H1 (cell line): ENCODE measurements around the gene NDUFAF8. TPM values are rescaled to one million over a fixed set of nuclear protein-coding genes. Genes with fewer than 3 reads are reported as not detected.

Experiments
- CTCF ChIA-PET: fragments of 300-600 bp; sonication (Branson Sonifier 250); formaldehyde crosslinking; loops from one replicate; lab custom pipeline; 2021; ENCODE audit not compliant: partially characterized antibody; lab: Charles Lee
- POLR2A ChIA-PET: fragments of 300-600 bp; sonication (Branson Sonifier 250); formaldehyde crosslinking; loops from one replicate; lab custom pipeline; 2021; ENCODE audit warnings: inconsistent platforms; ENCODE audit not compliant: partially characterized antibody; lab: Charles Lee
- DNase-seq, 2 experiments: peaks; one replicate each; pipeline versions ENCODE4 v3.0.0 to v3.0.0-alpha.2; 2010 to 2022; ENCODE audit warnings: low spot score in 2 of 2, low read depth in 1 of 2, mixed read lengths in 1 of 2
- FAIRE-seq: peaks from 2 replicates; lab custom pipeline; 2011; peaks lifted over from hg19 to GRCh38; lab: Jason Lieb, UNC
- H2AFZ ChIP-seq: 2 replicates; pipeline ENCODE4 v1.8.1; 2012; ENCODE audit warnings: low read length, inconsistent platforms
- H2AK5ac ChIP-seq: 2 replicates; pipeline ENCODE4 v1.6.1; 2013; ENCODE audit warnings: low read depth, low read length
- H2BK120ac ChIP-seq: replicated peaks from 2 replicates; pipeline ENCODE3; 2013; ENCODE audit warnings: low read depth, low read length, inconsistent platforms
- H2BK12ac ChIP-seq: 2 replicates; pipeline ENCODE4 v1.6.1; 2013; ENCODE audit warnings: low read depth, low read length
- H2BK15ac ChIP-seq: 2 replicates; pipeline ENCODE4 v1.6.1; 2013; ENCODE audit warnings: low read length
- H2BK20ac ChIP-seq: 2 replicates; pipeline ENCODE4 v1.6.1; 2013; ENCODE audit warnings: low read length
- H2BK5ac ChIP-seq: 2 replicates; pipeline ENCODE4 v1.6.1; 2013; ENCODE audit warnings: low read depth, low read length
- H3K14ac ChIP-seq: 2 replicates; pipeline ENCODE4 v1.6.1; 2013; ENCODE audit warnings: inconsistent platforms; ENCODE audit not compliant: insufficient read length
- H3K18ac ChIP-seq: 2 replicates; pipeline ENCODE4 v1.6.1; 2013; ENCODE audit warnings: low read length; ENCODE audit errors: extremely low read depth
- H3K23ac ChIP-seq: 2 replicates; pipeline ENCODE4 v1.6.1; 2013; ENCODE audit warnings: inconsistent platforms; ENCODE audit not compliant: insufficient read length
- H3K23me2 ChIP-seq: 2 replicates; pipeline ENCODE4 v1.6.1; 2013; ENCODE audit warnings: low read depth, low read length
- H3K27ac ChIP-seq: 2 replicates; pipeline ENCODE4 v1.6.1; 2011; ENCODE audit warnings: low read depth, low read length, inconsistent platforms
- H3K27me3 ChIP-seq, 4 experiments: replicated peaks in 1 of 4; 1 replicate in 1 of 4; 2 replicates in 3 of 4; pipeline versions ENCODE4 v1.6.1 to v1.8.1; 2011 to 2013; ENCODE audit warnings: low read length in 3 of 4, mild to moderate bottlenecking in 3 of 4, inconsistent platforms in 2 of 4, mixed read lengths in 2 of 4, moderate library complexity in 1 of 4; ENCODE audit not compliant: control insufficient read depth in 3 of 4, insufficient read depth in 3 of 4; ENCODE audit errors: extremely low read depth in 1 of 4
- H3K36me3 ChIP-seq, 4 experiments: 2 replicates each; pipeline versions ENCODE4 v1.6.1 to v1.8.1; 2011 to 2013; ENCODE audit warnings: mild to moderate bottlenecking in 4 of 4, low read length in 3 of 4, moderate library complexity in 2 of 4, control low read depth in 1 of 4, inconsistent platforms in 1 of 4; ENCODE audit not compliant: insufficient read depth in 4 of 4, control insufficient read depth in 2 of 4
- H3K4ac ChIP-seq: replicated peaks from 2 replicates; pipeline ENCODE3; 2013; ENCODE audit warnings: low read length, low read depth, mixed read lengths, inconsistent platforms; ENCODE audit not compliant: insufficient read length
- H3K4me1 ChIP-seq, 4 experiments: replicated peaks in 1 of 4; 1 replicate in 1 of 4; 2 replicates in 3 of 4; pipeline versions ENCODE4 v1.6.1 to v1.8.1; 2011 to 2013; ENCODE audit warnings: low read length in 3 of 4, inconsistent platforms in 2 of 4, mixed read lengths in 1 of 4; ENCODE audit not compliant: insufficient read depth in 4 of 4, control insufficient read depth in 3 of 4
- H3K4me2 ChIP-seq, 2 experiments: 2 replicates each; pipeline versions ENCODE4 v1.6.1 to v1.8.1; 2011 to 2013; ENCODE audit warnings: low read depth in 2 of 2, low read length in 2 of 2, control low read depth in 1 of 2, inconsistent platforms in 1 of 2, mild to moderate bottlenecking in 1 of 2; ENCODE audit not compliant: insufficient read depth in 1 of 2
- H3K4me3 ChIP-seq, 4 experiments: fragments of 200-600, 300-600 bp in 1 of 4; sonication (generic), shearing (Covaris generic), sonication (Bioruptor Twin) in 1 of 4; 2 replicates each; pipeline versions ENCODE4 v1.5.1 to v1.8.1; 2011 to 2016; ENCODE audit warnings: low read length in 4 of 4, low read depth in 3 of 4, control low read depth in 2 of 4, inconsistent platforms in 2 of 4, mild to moderate bottlenecking in 2 of 4, mixed read lengths in 1 of 4, moderate library complexity in 1 of 4; ENCODE audit not compliant: insufficient read depth in 2 of 4; ENCODE audit errors: extremely low read depth in 1 of 4
- H3K56ac ChIP-seq: replicated peaks from 2 replicates; pipeline ENCODE3; 2013; ENCODE audit warnings: low read depth, mild to moderate bottlenecking, mixed read lengths, low read length, inconsistent platforms; ENCODE audit not compliant: insufficient read length
- H3K79me1 ChIP-seq: 2 replicates; pipeline ENCODE4 v1.6.1; 2013; ENCODE audit warnings: low read depth, low read length, control low read depth
- H3K79me2 ChIP-seq, 2 experiments: 2 replicates each; pipeline versions ENCODE4 v1.6.1 to v1.8.1; 2012 to 2013; ENCODE audit warnings: low read length in 2 of 2, mild to moderate bottlenecking in 2 of 2, inconsistent platforms in 1 of 2; ENCODE audit not compliant: insufficient read depth in 2 of 2, control insufficient read depth in 1 of 2
- H3K9ac ChIP-seq, 4 experiments: replicated peaks in 1 of 4; 1 replicate in 1 of 4; 2 replicates in 3 of 4; pipeline versions ENCODE4 v1.6.1 to v1.8.1; 2011 to 2013; ENCODE audit warnings: low read depth in 3 of 4, low read length in 3 of 4, control low read depth in 2 of 4, mild to moderate bottlenecking in 2 of 4, moderate library complexity in 2 of 4, inconsistent platforms in 1 of 4; ENCODE audit errors: extremely low read depth in 1 of 4
- H3K9me3 ChIP-seq, 2 experiments: 2 replicates each; pipeline versions ENCODE4 v1.6.1 to v1.8.1; 2012 to 2013; ENCODE audit warnings: mild to moderate bottlenecking in 2 of 2, moderate library complexity in 2 of 2, control low read depth in 1 of 2, inconsistent platforms in 1 of 2, low read depth in 1 of 2, low read length in 1 of 2, mixed read lengths in 1 of 2; ENCODE audit not compliant: insufficient read depth in 2 of 2
- H4K20me1 ChIP-seq, 2 experiments: replicated peaks in 1 of 2; 2 replicates each; pipeline versions ENCODE3 to v1.8.1; 2011 to 2013; ENCODE audit warnings: inconsistent platforms in 2 of 2, low read length in 2 of 2, mild to moderate bottlenecking in 1 of 2; ENCODE audit not compliant: insufficient read depth in 2 of 2, control insufficient read depth in 1 of 2
- H4K5ac ChIP-seq: 2 replicates; pipeline ENCODE4 v1.6.1; 2013; ENCODE audit warnings: low read length, low read depth, mixed read lengths, inconsistent platforms; ENCODE audit not compliant: insufficient read length
- H4K8ac ChIP-seq: 2 replicates; pipeline ENCODE4 v1.8.0; 2013; ENCODE audit warnings: mild to moderate bottlenecking, moderate library complexity, low read length, inconsistent platforms; ENCODE audit not compliant: insufficient read depth; ENCODE audit errors: extremely low read depth
- H4K91ac ChIP-seq: replicated peaks from 2 replicates; pipeline ENCODE3; 2013; ENCODE audit warnings: low read length, mixed read lengths, inconsistent platforms; ENCODE audit not compliant: insufficient read length
- CREB1 ChIP-seq: IDR thresholded peaks from 2 replicates; pipeline ENCODE4 v1.6.1; 2012; ENCODE audit warnings: inconsistent platforms
- HDAC2 ChIP-seq, 2 experiments: fragments of 300-600 bp in 1 of 2; sonication (generic) in 1 of 2; IDR thresholded peaks; 2 replicates each; pipeline ENCODE4 v1.6.1; 2011 to 2012; ENCODE audit warnings: low read depth in 2 of 2, low read length in 2 of 2, mild to moderate bottlenecking in 2 of 2, moderate library complexity in 2 of 2, borderline replicate concordance in 1 of 2, inconsistent platforms in 1 of 2
- POU5F1 ChIP-seq: IDR thresholded peaks from 2 replicates; pipeline ENCODE4 v1.6.1; 2011; ENCODE audit warnings: low read depth, mild to moderate bottlenecking, low read length, moderate library complexity
- RBBP5 ChIP-seq: IDR thresholded peaks from 2 replicates; pipeline ENCODE4 v1.7.1; 2012; ENCODE audit warnings: low read depth, mild to moderate bottlenecking, inconsistent platforms, low read length, moderate library complexity, borderline replicate concordance
- RFX5 ChIP-seq: IDR thresholded peaks from 2 replicates; pipeline ENCODE4 v1.6.1; 2011; ENCODE audit warnings: low read depth, low read length, improper control_type of control experiment, borderline replicate concordance
- RXRA ChIP-seq: IDR thresholded peaks from 2 replicates; pipeline ENCODE4 v1.6.1; 2011; ENCODE audit warnings: low read depth, mild to moderate bottlenecking, low read length, moderate library complexity; ENCODE audit not compliant: insufficient read depth
- SP1 ChIP-seq: IDR thresholded peaks from 2 replicates; pipeline ENCODE4 v1.6.1; 2011; ENCODE audit warnings: low read depth, low read length
- SRF ChIP-seq: IDR thresholded peaks from 2 replicates; pipeline ENCODE4 v1.6.1; 2011; ENCODE audit warnings: mild to moderate bottlenecking, low read depth, low read length, moderate library complexity
- TEAD4 ChIP-seq: IDR thresholded peaks from 2 replicates; pipeline ENCODE4 v1.6.1; 2012; ENCODE audit warnings: low read depth, low read length, inconsistent platforms, mixed read lengths
- USF2 ChIP-seq: IDR thresholded peaks from 2 replicates; pipeline ENCODE4 v1.6.1; 2011; ENCODE audit warnings: low read length, improper control_type of control experiment
- WGBS, 2 experiments: shearing (Covaris generic) in 1 of 2; methylation state at CpG; one replicate each; pipeline versions ENCODE4 v1.1.6 to v1.1.7; 2013 to 2015; ENCODE audit warnings: low lambda C conversion rate in 2 of 2, mixed read lengths in 2 of 2, inconsistent platforms in 1 of 2, low coverage in 1 of 2, missing lambda C conversion rate in 1 of 2; ENCODE audit not compliant: insufficient replicate concordance in 2 of 2, insufficient coverage in 1 of 2, insufficient read length in 1 of 2; ENCODE audit errors: extremely low coverage in 1 of 2, missing lambda C conversion rate in 1 of 2; 5-methylcytosine and 5-hydroxymethylcytosine counted together
- polyA plus RNA-seq, 7 experiments: library from polyadenylated mRNA; depleted of rRNA in 3 of 7; stranded (reverse) in 5 of 7; unstranded in 2 of 7; fragments of >200 nt in 5 of 7; fragments of 200-250 nt in 2 of 7; gene quantifications; 1 replicate in 5 of 7; 2 replicates in 1 of 7; 4 replicates in 1 of 7; pipeline versions ENCODE4 v1.2.1 to v1.2.3, GENCODE V29; 2011 to 2013; ENCODE audit warnings: missing spikeins in 2 of 7, mixed read lengths in 2 of 7
- total RNA-seq: library from RNA; stranded (reverse); fragmentation: NEBNext Ultra II Directional; extraction: Animal tissue kit (Norgen Biotek cat#: 25700); gene quantifications from 2 replicates; pipeline ENCODE4 v1.2.1, GENCODE V29; 2021
- TF ChIP-seq, protein P1 (sequence below): IDR thresholded peaks from 2 replicates; pipeline ENCODE4 v1.6.1; 2012; ENCODE audit warnings: low read length, inconsistent platforms

The NDUFAF8 gene
- total and polyA plus RNA-seq, 2 of the 8 experiments (the other 6 are each of a cell fraction or from before 2014, with no cell fraction given) = 48.9 to 91.1 TPM

DNA sequence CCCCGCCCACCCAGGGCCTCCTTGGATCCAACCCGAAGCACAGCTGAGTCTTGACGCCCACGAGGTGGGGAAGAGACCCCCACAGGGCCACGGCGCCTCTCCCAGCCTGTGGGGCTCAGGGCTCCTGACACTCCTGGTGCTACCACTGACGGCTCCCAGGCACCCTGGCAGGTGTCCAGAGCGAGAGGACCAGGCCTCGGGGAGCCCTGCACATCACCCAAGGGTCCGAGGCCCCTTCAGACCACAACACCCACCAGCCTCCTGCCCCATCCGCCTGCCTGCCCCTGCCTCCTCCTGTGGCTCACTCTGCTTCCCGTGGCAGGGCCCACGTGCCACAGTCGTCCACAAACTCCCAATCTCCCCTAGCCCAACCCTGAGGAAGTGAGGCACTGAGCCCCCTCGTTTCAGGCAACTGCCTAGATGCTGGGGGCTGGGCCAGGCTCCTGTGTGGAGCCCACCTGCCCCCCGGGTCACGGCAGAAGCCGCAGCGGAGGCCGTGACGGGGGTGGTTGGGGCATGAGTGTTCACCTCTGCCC is 44.8 kb upstream of the NDUFAF8 start:
- no peak overlapping the region for H2AFZ ChIP-seq
- H3K4me3 ChIP-seq = no peak overlapping the region
- H4K5ac ChIP-seq = no peak overlapping the region
- no peak overlapping the region for H2BK5ac ChIP-seq
- no peak overlapping the region for H3K23ac ChIP-seq
- no peaks in the 10 kb centered on the region for H3K4me1 ChIP-seq
- no peak overlapping the region for H4K8ac ChIP-seq
- no peak overlapping the region for H2BK12ac ChIP-seq
- DNase-seq (no peak), FAIRE-seq (no peak)
- H3K27me3 ChIP-seq = no peaks in the 10 kb centered on the region
- H2BK120ac ChIP-seq = no peak overlapping the region
- H3K23me2 ChIP-seq = no peaks in the 10 kb centered on the region
- H4K91ac ChIP-seq = no peak overlapping the region
- no peaks in the 10 kb centered on the region for H3K9me3 ChIP-seq
- H2AK5ac ChIP-seq = no peak overlapping the region
- WGBS, 2 experiments = 93% methylated on average over 14 of the region's 21 CpGs; no CpG with 5 or more reads in 1 of the 2 experiments
- no peak overlapping the region for H2BK20ac ChIP-seq
- H3K4ac ChIP-seq = no peak overlapping the region
- no peak overlapping the region for H3K18ac ChIP-seq
- no peak overlapping the region for H3K14ac ChIP-seq
- H3K36me3 ChIP-seq = peaks cover 0 to 29% (median 4%) of the 10 kb centered on the region in 4 experiments; a peak in 2 of 8 replicates
- CTCF ChIA-PET = interaction anchor here (1.2 to 2.0 kb wide), 2 partner anchors 9 to 51 kb away, joined by 3 to 7 read pairs; no protein-coding TSS in a partner anchor
- no peaks in the 10 kb centered on the region for H3K79me1 ChIP-seq
- H3K79me2 ChIP-seq = no peaks in the 10 kb centered on the region
- H3K9ac ChIP-seq = no peak overlapping the region
- H2BK15ac ChIP-seq = no peak overlapping the region
- no peak overlapping the region for H3K56ac ChIP-seq
- POLR2A ChIA-PET = no interaction called here
- no peak overlapping the region for H3K27ac ChIP-seq
- H3K4me2 ChIP-seq = no peak overlapping the region
- H4K20me1 ChIP-seq = peaks cover 0 to 3% of the 10 kb centered on the region in 2 experiments
- TF ChIP-seq CREB1 = no peak
- TF ChIP-seq HDAC2 (IDR thresholded peaks at IDR 0.05; ENCODE audit: borderline replicate concordance in 1 of 2, low read depth in 2 of 2, low read length in 2 of 2) = no peak
- TF ChIP-seq, protein P1, sequence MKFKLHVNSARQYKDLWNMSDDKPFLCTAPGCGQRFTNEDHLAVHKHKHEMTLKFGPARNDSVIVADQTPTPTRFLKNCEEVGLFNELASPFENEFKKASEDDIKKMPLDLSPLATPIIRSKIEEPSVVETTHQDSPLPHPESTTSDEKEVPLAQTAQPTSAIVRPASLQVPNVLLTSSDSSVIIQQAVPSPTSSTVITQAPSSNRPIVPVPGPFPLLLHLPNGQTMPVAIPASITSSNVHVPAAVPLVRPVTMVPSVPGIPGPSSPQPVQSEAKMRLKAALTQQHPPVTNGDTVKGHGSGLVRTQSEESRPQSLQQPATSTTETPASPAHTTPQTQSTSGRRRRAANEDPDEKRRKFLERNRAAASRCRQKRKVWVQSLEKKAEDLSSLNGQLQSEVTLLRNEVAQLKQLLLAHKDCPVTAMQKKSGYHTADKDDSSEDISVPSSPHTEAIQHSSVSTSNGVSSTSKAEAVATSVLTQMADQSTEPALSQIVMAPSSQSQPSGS = no peak
- no peak for TF ChIP-seq POU5F1
- no peak for TF ChIP-seq SP1
- no peak for TF ChIP-seq USF2
- no peak for TF ChIP-seq TEAD4
- TF ChIP-seq RFX5 = no peak
- no peak for TF ChIP-seq RBBP5
- no peak for TF ChIP-seq RXRA
- no peak for TF ChIP-seq SRF
